Measurements from ENCODE around the gene S100A7A. TPM values are rescaled to one million over a fixed set of nuclear protein-coding genes. Genes with fewer than 3 reads are reported as not detected.

S100A7A gene
- total RNA-seq, 1 experiment from 2014 or later: not detected

GRCh38 chr1:153389401-153389800, 26.9 kb upstream of the S100A7A start:
- ATAC-seq (no peak), DNase-seq (ENCODE audit: low read depth, low spot score) (no peak)
- Histone ChIP-seq H3K4me3 (ENCODE audit: low read depth in 2 of 2, low read length in 2 of 2) (no peak overlapping the region), H3K36me3 (ENCODE audit: control insufficient read depth, insufficient read depth, low read length) (no peaks in the 10 kb centered on the region), H3K27ac (ENCODE audit: low read length) (no peak overlapping the region), H3K4me1 (ENCODE audit: control insufficient read depth, insufficient read depth, low read length) (no peaks in the 10 kb centered on the region), H3K9me3 (ENCODE audit: control insufficient read depth, insufficient read depth, low read depth, low read length) (no peaks in the 10 kb centered on the region), H3K27me3 (ENCODE audit: control insufficient read depth, insufficient read depth, low read length) (peaks cover 14% of the 10 kb centered on the region)
- in situ Hi-C loops (cut with HindIII; ENCODE audit: low pct_unique_long_range_greater_than_20kb, low sequenced_read_pairs): no loop called here
- TF ChIP-seq TCF7L2 (IDR thresholded peaks at IDR 0.05; ENCODE audit: low read depth, low read length) (no peak), SIN3A (IDR thresholded peaks at IDR 0.05; ENCODE audit: borderline replicate concordance, insufficient read depth, low read depth, low read length) (no peak), POLR2AphosphoS5 (IDR thresholded peaks at IDR 0.05; ENCODE audit: low read depth, low read length) (no peak)
- CTCF ChIA-PET: no interaction called here
- BruUV-seq (replicated peaks): no TSS peak
- intact Hi-C loops (cut with micrococcal nuclease; ENCODE audit: unreplicated experiment): no loop called here
- POLR2A ChIA-PET: no interaction called here

- Histone ChIP-seq H3K4me3 (ENCODE audit: low read depth in 2 of 2, low read length in 2 of 2) (no peak overlapping the region), H3K4me1 (ENCODE audit: control insufficient read depth, insufficient read depth, low read length) (no peaks in the 10 kb centered on the region), H3K27me3 (ENCODE audit: control insufficient read depth, insufficient read depth, low read length) (peaks cover 14% of the 10 kb centered on the region), H3K27ac (ENCODE audit: low read length) (no peak overlapping the region), H3K9me3 (ENCODE audit: control insufficient read depth, insufficient read depth, low read depth, low read length) (no peaks in the 10 kb centered on the region), H3K36me3 (ENCODE audit: control insufficient read depth, insufficient read depth, low read length) (no peaks in the 10 kb centered on the region)
- CTCF ChIA-PET: no interaction called here
- TF ChIP-seq TCF7L2 (IDR thresholded peaks at IDR 0.05; ENCODE audit: low read depth, low read length): no peak
- no peak for TF ChIP-seq CTCF (IDR thresholded peaks at IDR 0.05)
- TF ChIP-seq, protein P1, sequence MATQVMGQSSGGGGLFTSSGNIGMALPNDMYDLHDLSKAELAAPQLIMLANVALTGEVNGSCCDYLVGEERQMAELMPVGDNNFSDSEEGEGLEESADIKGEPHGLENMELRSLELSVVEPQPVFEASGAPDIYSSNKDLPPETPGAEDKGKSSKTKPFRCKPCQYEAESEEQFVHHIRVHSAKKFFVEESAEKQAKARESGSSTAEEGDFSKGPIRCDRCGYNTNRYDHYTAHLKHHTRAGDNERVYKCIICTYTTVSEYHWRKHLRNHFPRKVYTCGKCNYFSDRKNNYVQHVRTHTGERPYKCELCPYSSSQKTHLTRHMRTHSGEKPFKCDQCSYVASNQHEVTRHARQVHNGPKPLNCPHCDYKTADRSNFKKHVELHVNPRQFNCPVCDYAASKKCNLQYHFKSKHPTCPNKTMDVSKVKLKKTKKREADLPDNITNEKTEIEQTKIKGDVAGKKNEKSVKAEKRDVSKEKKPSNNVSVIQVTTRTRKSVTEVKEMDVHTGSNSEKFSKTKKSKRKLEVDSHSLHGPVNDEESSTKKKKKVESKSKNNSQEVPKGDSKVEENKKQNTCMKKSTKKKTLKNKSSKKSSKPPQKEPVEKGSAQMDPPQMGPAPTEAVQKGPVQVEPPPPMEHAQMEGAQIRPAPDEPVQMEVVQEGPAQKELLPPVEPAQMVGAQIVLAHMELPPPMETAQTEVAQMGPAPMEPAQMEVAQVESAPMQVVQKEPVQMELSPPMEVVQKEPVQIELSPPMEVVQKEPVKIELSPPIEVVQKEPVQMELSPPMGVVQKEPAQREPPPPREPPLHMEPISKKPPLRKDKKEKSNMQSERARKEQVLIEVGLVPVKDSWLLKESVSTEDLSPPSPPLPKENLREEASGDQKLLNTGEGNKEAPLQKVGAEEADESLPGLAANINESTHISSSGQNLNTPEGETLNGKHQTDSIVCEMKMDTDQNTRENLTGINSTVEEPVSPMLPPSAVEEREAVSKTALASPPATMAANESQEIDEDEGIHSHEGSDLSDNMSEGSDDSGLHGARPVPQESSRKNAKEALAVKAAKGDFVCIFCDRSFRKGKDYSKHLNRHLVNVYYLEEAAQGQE (IDR thresholded peaks at IDR 0.05; ENCODE audit: insufficient read depth in 1 of 2, low read depth in 2 of 2, low read length in 1 of 2): no peak
- no peak for TF ChIP-seq POLR2AphosphoS5 (IDR thresholded peaks at IDR 0.05; ENCODE audit: low read depth, low read length)
- ATAC-seq: no peak
- intact Hi-C loops (cut with micrococcal nuclease; ENCODE audit: unreplicated experiment): no loop called here
- POLR2A ChIA-PET: no interaction called here
- no peak for DNase-seq (ENCODE audit: low read depth, low spot score)
- in situ Hi-C loops (cut with HindIII; ENCODE audit: low pct_unique_long_range_greater_than_20kb, low sequenced_read_pairs): no loop called here
- BruUV-seq (replicated peaks): no TSS peak
Observed at GRCh38 chr1:153389973-153390879, 26.1 kb upstream of the S100A7A start.

Measured in Panc1 (cell line).